SK-N-MC (cell line): ENCODE measurements around the gene NHLRC1.

ENCODE experiments used
- DNase-seq: peaks from one replicate; pipeline ENCODE4 v3.0.0-alpha.2; 2011; ENCODE audit warnings: low read depth, low spot score
- H3K27ac ChIP-seq: fragments of 200-600 bp; sonication (generic); 2 replicates; pipeline ENCODE4 v1.5.1; 2016; ENCODE audit warnings: mixed run types
- H3K36me3 ChIP-seq: fragments of 200-600 bp; sonication (generic); 2 replicates; pipeline ENCODE4 v1.6.1; 2017; ENCODE audit warnings: antibody characterized with exemption, low read length, mixed read lengths; ENCODE audit not compliant: insufficient read depth
- H3K4me3 ChIP-seq: fragments of 200-600 bp; sonication (generic); 2 replicates; pipeline ENCODE4 v1.5.1; 2016
- H3K9ac ChIP-seq: fragments of 200-600 bp; sonication (generic); 2 replicates; pipeline ENCODE4 v1.8.0; 2017; ENCODE audit warnings: mixed run types, mixed read lengths; ENCODE audit not compliant: insufficient read length
- H3K9me3 ChIP-seq: fragments of 200-600 bp; sonication (generic); 2 replicates; pipeline ENCODE4 v1.6.1; 2017; ENCODE audit warnings: low read depth, mild to moderate bottlenecking, antibody characterized with exemption, low read length, moderate library complexity, mixed read lengths
- EZH2 ChIP-seq: fragments of 200-600 bp; sonication (generic); IDR thresholded peaks from one replicate; pipeline ENCODE4 v1.6.1; 2017; ENCODE audit warnings: antibody characterized with exemption
- FOXP2 ChIP-seq: optimal IDR thresholded peaks from 2 replicates; pipeline ENCODE3; 2011; ENCODE audit warnings: mild to moderate bottlenecking, moderate library complexity; ENCODE audit not compliant: insufficient read depth; ENCODE audit errors: extremely low read length, control extremely low read depth
- POLR2AphosphoS5 ChIP-seq: IDR thresholded peaks from 2 replicates; pipeline ENCODE4 v1.6.1; 2012; ENCODE audit warnings: mild to moderate bottlenecking, low read depth, low read length, borderline replicate concordance

The NHLRC1 gene

DNA sequence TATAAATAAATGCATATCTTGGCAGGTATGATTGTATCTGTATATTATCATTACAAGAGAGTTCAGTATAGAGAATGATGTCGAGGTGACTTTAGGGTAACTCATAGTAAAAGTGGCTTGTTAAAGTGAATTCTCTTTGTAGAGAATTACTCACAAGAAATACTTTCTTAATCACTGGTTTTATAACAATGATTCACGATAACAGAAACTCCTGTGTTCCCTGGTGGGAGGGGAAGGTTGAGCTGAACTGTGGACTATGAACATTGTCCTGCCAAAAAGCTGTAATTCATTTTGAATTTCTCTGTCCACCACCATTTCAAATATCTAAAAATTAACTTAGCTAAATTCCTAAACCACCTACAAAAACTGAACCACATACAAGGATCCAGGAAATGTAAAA lies 24.7 kb upstream of the NHLRC1 start:
- TF ChIP-seq POLR2AphosphoS5: no peak
- TF ChIP-seq EZH2: no peak
- TF ChIP-seq FOXP2: no peak
- H3K9me3 ChIP-seq: no peaks in the 10 kb centered on the region
- no peaks in the 10 kb centered on the region for H3K36me3 ChIP-seq
- no peak overlapping the region for H3K9ac ChIP-seq
- H3K4me3 ChIP-seq: no peak overlapping the region
- H3K27ac ChIP-seq: no peak overlapping the region
- DNase-seq: no peak

DNA sequence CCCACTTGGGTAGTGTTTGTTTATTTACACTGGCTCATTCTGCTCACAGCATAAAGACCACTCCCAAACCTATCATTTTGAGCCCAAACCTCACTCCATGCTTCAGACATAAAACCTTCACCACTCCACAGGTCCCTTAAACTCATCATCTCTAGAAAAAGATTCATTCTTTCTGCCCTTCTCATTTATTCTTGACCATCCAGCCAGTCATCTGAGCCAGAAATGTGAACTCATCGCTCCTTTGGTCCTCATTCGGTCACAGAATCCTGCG lies 20.0 kb upstream of the NHLRC1 start:
- H3K27ac ChIP-seq: no peak overlapping the region
- H3K36me3 ChIP-seq: no peaks in the 10 kb centered on the region
- H3K9ac ChIP-seq: no peak overlapping the region
- no peak overlapping the region for H3K4me3 ChIP-seq
- no peak for DNase-seq
- TF ChIP-seq FOXP2: no peak
- TF ChIP-seq EZH2: no peak
- TF ChIP-seq POLR2AphosphoS5: no peak
- no peaks in the 10 kb centered on the region for H3K9me3 ChIP-seq

DNA sequence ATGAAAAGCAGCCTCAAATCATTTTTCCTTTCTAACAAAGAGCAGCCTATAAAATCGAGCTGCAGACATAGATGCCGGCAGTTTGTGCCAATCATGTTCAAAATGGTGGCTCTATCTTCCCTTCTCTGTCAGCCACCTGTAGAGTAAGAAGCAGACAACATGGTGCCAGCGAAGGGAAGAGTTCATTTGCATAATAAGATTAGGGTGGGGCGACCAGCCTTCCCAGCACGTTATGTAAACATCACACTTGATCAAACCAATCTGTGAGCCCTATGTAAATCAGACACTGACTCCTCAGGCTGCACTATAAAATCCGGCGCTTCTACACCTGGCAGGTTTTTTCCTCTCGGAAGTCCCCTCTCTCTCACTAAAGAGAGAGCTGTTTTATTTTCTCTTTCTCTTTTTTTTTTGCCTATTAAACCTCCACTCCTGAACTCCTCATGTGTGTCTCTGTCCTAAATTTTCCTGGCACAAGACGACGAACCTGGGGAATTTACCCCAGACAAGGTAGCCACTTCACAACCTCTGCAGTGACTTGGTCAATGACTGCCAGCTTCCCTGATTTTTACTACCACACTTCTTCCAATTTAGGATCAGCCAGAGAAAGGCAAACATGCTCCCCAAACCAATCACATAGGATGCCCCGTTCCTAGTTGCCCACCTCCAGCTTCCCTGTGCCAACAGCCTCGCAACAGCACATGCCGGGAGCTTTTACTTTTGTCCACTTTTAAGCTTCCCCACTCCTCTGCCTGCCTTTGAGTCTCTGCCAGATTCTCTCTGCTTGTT lies 19.5 kb upstream of the NHLRC1 start:
- TF ChIP-seq POLR2AphosphoS5 (no peak), EZH2 (no peak), FOXP2 (no peak)
- Histone ChIP-seq H3K4me3 (no peak overlapping the region), H3K27ac (no peak overlapping the region), H3K36me3 (no peaks in the 10 kb centered on the region), H3K9me3 (no peaks in the 10 kb centered on the region), H3K9ac (no peak overlapping the region)
- DNase-seq: no peak

DNA sequence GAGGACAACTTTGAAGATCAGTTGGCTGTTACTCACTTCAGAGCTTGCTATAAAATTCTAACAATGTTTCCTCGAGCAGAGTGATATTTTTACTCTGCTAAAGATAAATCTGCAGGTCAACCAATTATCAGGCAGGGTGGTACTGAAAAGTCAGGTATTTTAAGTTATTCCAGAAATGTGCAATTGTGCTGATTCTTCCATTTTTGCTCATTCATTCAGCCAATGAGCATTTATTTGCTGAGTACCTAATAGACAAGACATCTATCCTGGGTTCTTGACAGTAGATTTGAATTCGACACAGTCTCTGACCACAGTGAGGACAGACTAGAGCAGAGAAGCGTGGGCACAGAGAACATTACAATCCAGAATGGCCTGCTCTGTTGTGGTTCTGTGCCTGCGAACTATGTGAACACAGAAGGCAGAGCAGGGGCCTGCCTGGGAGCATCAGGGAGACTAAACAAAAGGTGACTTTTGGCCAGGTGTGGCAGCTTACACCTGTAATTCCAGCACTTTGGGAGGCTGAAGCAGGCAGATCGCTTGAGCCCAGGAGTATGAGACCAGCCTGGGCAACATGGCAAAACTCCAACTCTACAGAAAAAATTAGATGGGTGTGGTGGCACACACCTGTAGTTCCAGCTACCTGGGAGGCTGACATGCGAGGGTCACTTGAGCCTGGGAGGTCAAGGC lies 17.6 kb upstream of the NHLRC1 start:
- no peak for DNase-seq
- TF ChIP-seq POLR2AphosphoS5: no peak
- no peak for TF ChIP-seq EZH2
- TF ChIP-seq FOXP2: no peak
- no peak overlapping the region for H3K9ac ChIP-seq
- H3K9me3 ChIP-seq: no peaks in the 10 kb centered on the region
- no peak overlapping the region for H3K4me3 ChIP-seq
- H3K27ac ChIP-seq: no peak overlapping the region
- H3K36me3 ChIP-seq: no peaks in the 10 kb centered on the region

DNA sequence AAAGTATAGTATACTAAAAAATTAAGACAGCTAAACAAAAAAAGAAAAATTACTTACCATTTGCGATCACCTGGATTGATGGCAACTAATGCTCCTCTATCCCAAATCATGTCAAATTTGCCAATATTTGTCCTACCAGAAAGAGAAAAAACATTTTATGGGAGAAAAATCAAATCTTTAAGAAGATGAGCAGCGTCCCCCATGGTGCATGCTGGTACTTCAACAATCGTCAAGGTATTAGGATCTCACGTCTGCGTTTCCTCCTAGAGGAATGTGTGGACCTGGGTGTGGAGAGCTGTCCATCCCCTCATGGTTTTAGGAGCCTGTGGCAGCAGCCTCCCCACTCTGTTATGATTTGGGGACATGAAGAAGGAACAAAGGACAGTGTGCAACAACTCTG lies 16.4 kb upstream of the NHLRC1 start:
- Histone ChIP-seq H3K27ac (no peak overlapping the region), H3K9me3 (no peaks in the 10 kb centered on the region), H3K4me3 (no peak overlapping the region), H3K36me3 (no peaks in the 10 kb centered on the region), H3K9ac (no peak overlapping the region)
- TF ChIP-seq POLR2AphosphoS5 (no peak), EZH2 (no peak), FOXP2 (no peak)
- no peak for DNase-seq

DNA sequence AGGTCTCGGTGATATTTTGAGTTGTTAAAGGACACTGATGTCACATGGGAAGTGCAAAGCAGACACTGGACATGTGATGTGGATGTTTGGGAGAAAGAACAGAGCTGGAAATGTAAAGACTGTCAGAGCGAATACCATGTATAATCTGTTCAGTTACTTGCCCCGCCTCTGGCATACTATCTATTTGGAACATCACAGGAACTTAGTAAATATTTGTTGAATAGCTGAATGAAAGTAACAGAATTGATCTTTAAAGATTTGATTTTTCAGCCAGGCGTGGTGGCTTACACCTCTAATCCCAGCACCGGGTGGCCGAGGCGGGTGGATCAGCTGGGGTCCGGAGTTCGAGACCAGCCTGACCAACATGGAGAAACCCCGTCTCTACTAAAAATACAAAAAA lies 13.8 kb upstream of the NHLRC1 start:
- no peak for DNase-seq
- no peaks in the 10 kb centered on the region for H3K36me3 ChIP-seq
- H3K4me3 ChIP-seq: no peak overlapping the region
- TF ChIP-seq EZH2 (no peak), POLR2AphosphoS5 (no peak), FOXP2 (no peak)
- H3K27ac ChIP-seq: no peak overlapping the region
- no peaks in the 10 kb centered on the region for H3K9me3 ChIP-seq
- H3K9ac ChIP-seq: no peak overlapping the region

DNA sequence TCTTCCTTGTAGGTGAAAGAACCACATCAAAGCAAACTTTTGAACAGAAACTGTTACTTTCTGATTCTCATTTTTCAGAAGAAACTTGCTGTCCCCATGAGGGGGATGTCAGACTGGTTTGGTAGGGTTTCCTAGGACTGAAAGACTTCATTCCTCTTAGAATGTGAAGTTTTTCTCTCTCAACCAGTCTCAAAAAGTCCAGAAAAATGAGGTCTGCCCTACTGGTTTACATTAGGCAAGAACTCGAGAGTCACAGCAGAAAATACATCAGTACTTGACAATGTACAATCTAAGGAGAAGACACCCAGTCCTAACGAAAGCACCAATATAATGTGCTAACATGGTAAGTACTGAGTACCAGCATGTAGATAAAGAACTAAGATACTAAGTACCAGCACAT lies 12.7 kb upstream of the NHLRC1 start:
- no peak for TF ChIP-seq POLR2AphosphoS5
- no peak for TF ChIP-seq FOXP2
- no peak for TF ChIP-seq EZH2
- no peaks in the 10 kb centered on the region for H3K36me3 ChIP-seq
- DNase-seq: no peak

DNA sequence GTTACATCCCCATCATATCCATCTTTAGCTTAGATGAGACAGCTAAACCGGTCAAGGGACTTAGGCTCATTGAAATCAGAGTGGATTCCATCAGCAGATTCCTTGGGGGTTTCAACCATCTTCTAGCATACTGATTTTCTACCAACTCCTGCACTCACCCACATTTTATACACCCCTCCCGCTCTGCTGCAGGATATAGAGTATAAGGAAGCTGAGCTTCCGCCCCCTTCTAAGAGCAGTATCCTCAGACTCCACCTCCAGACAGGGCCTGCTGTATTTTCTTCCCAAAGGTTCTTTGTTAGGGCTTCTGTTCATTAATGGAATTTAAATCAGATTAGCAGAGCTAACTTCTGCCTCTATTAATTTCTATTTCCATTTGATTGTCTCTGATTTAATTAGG lies 9.9 kb upstream of the NHLRC1 start:
- no peak for TF ChIP-seq EZH2
- TF ChIP-seq FOXP2: no peak
- TF ChIP-seq POLR2AphosphoS5: no peak

More for the DNA sequence above, 12.7 kb upstream of the NHLRC1 start:
- Histone ChIP-seq H3K27ac (no peak overlapping the region), H3K9me3 (no peaks in the 10 kb centered on the region), H3K9ac (no peak overlapping the region), H3K4me3 (no peak overlapping the region)

More for the DNA sequence above, 9.9 kb upstream of the NHLRC1 start:
- no peak overlapping the region for H3K4me3 ChIP-seq
- no peak overlapping the region for H3K9ac ChIP-seq
- H3K36me3 ChIP-seq: no peaks in the 10 kb centered on the region
- no peak for DNase-seq
- H3K27ac ChIP-seq: no peak overlapping the region
- H3K9me3 ChIP-seq: no peaks in the 10 kb centered on the region
